SU-DHL-6 (cell line): ENCODE data around the gene MAPK12.

Experiments used
- CTCF ChIP-seq: fragments of 200-600 bp; sonication (generic); IDR thresholded peaks from one replicate; pipeline ENCODE4 v1.5.1; 2017; ENCODE audit warnings: antibody characterized with exemption, mild to moderate bottlenecking, low read length, moderate library complexity; ENCODE audit not compliant: insufficient read depth, poor library complexity, severe bottlenecking
- EZH2phosphoT487 ChIP-seq: fragments of 200-600 bp; sonication (generic), shearing (Covaris generic); conservative IDR thresholded peaks from 2 replicates; pipeline ENCODE4 v1.6.1; 2018; ENCODE audit warnings: mild to moderate bottlenecking, antibody characterized with exemption, low read length, moderate library complexity, mixed read lengths

GRCh38 chr22:50228366-50228765, 33.1 kb downstream of the MAPK12 start:
- no peak for TF ChIP-seq CTCF
- no peak for TF ChIP-seq EZH2phosphoT487
